ENCODE measurements around the gene SKIC8.
A peak's percentile ranks its signal among the peaks of the same experiment; 100 is the strongest.

The SKIC8 gene

GRCh38 chr15:78302579-78303312 is 3.3 kb upstream of the SKIC8 start:
- no peak overlapping the region for H3K27ac ChIP-seq
- TF ChIP-seq ZFX (IDR thresholded peaks at IDR 0.05) (no peak), CTCF (conservative IDR thresholded peaks at IDR 0.05) (no peak)

GRCh38 chr15:78301828-78302227 is 2.4 kb upstream of the SKIC8 start:
- TF ChIP-seq CTCF (conservative IDR thresholded peaks at IDR 0.05) (no peak), ZFX (IDR thresholded peaks at IDR 0.05) (no peak)
- H3K27ac ChIP-seq = no peak overlapping the region

- no peak for TF ChIP-seq ZFX (IDR thresholded peaks at IDR 0.05)
- no peak overlapping the region for H3K27ac ChIP-seq
These were observed 1.9 kb upstream of the SKIC8 start for GRCh38 chr15:78301326-78301725.

- no peak for TF ChIP-seq ZFX (IDR thresholded peaks at IDR 0.05)
- no peak for TF ChIP-seq CTCF (conservative IDR thresholded peaks at IDR 0.05)
- peak overlapping the region; percentile 67 for H3K27ac ChIP-seq
These were observed 7.2 kb downstream of the SKIC8 start for GRCh38 chr15:78292219-78292618.

GRCh38 chr15:78291698-78292097 is 7.7 kb downstream of the SKIC8 start:
- no peak for TF ChIP-seq CTCF (conservative IDR thresholded peaks at IDR 0.05)
- TF ChIP-seq ZFX (IDR thresholded peaks at IDR 0.05) = no peak
- peak overlapping the region; percentile 69 for H3K27ac ChIP-seq

GRCh38 chr15:78291052-78291451 is 8.4 kb downstream of the SKIC8 start:
- H3K27ac ChIP-seq = peak overlapping the region; percentile 69
- TF ChIP-seq CTCF (conservative IDR thresholded peaks at IDR 0.05) (no peak), ZFX (IDR thresholded peaks at IDR 0.05) (no peak)

GRCh38 chr15:78290222-78290621 is 9.2 kb downstream of the SKIC8 start:
- no peak overlapping the region for H3K27ac ChIP-seq
- TF ChIP-seq ZFX (IDR thresholded peaks at IDR 0.05) (no peak), CTCF (conservative IDR thresholded peaks at IDR 0.05) (no peak)

- no peak overlapping the region for H3K27ac ChIP-seq
- no peak for TF ChIP-seq ZFX (IDR thresholded peaks at IDR 0.05)
- no peak; the same call in 1 of the 2 replicates for TF ChIP-seq CTCF (conservative IDR thresholded peaks at IDR 0.05)
These were observed 14.7 kb downstream of the SKIC8 start for GRCh38 chr15:78284758-78285157.
